RWPE1 (cell line): Measurements from ENCODE around the gene TUBB4B.

Source experiments
- CTCF ChIA-PET: fragments of 350-600 bp; sonication (Branson Sonifier 250); formaldehyde crosslinking; extraction: SDS; loops from one replicate; lab custom pipeline; 2021; lab: Yijun Ruan, JAX
- POLR2A ChIA-PET: fragments of 400-600 bp; formaldehyde crosslinking; extraction: SDS; loops from one replicate; lab custom pipeline; 2020; ENCODE audit warnings: antibody characterized with exemption; ENCODE audit not compliant: low non-redundant PET; lab: Yijun Ruan, JAX
- DNase-seq: peaks from one replicate; pipeline ENCODE4 v3.0.0; 2012; ENCODE audit warnings: low spot score
- H3K27ac ChIP-seq: fragments of 450-650 bp; 2 replicates; pipeline ENCODE4 v1.5.1; 2017
- CTCF ChIP-seq: fragments of 450-650 bp; conservative IDR thresholded peaks from 2 replicates; pipeline ENCODE4 v1.5.1; 2017; ENCODE audit warnings: low read depth, mild to moderate bottlenecking

TUBB4B gene

GRCh38 chr9:137262909-137263285 is 21.8 kb downstream of the TUBB4B start:
- POLR2A ChIA-PET: no interaction called here
- TF ChIP-seq CTCF: no peak

GRCh38 chr9:137263506-137263905 is 22.4 kb downstream of the TUBB4B start:
- TF ChIP-seq CTCF: no peak
- ChIA-PET CTCF (interaction anchor here (3.3 kb wide), 1 partner anchor 27 kb away, joined by 12 read pairs; no protein-coding TSS in a partner anchor), POLR2A (no interaction called here)
- DNase-seq: no peak
- peak overlapping the region; percentile 94 for H3K27ac ChIP-seq

More at GRCh38 chr9:137262909-137263285, 21.8 kb downstream of the TUBB4B start:
- CTCF ChIA-PET: interaction anchor here (0.6 to 3.3 kb wide), 3 partner anchors 10 to 182 kb away, joined by 4 to 12 read pairs (median 4); no protein-coding TSS in a partner anchor
- peak overlapping the region; percentile 29 for H3K27ac ChIP-seq
- no peak for DNase-seq

GRCh38 chr9:137264067-137264466 is 23.0 kb downstream of the TUBB4B start:
- H3K27ac ChIP-seq: peak overlapping the region; percentile 94
- no peak for TF ChIP-seq CTCF
- POLR2A ChIA-PET: no interaction called here
- no peak for DNase-seq
- CTCF ChIA-PET: interaction anchor here (3.3 kb wide), 1 partner anchor 27 kb away, joined by 12 read pairs; no protein-coding TSS in a partner anchor

- TF ChIP-seq CTCF: no peak
- H3K27ac ChIP-seq: peak overlapping the region; percentile 94
- ChIA-PET CTCF (interaction anchor here (1.3 kb wide), 1 partner anchor 9 kb away, joined by 4 read pairs; no protein-coding TSS in a partner anchor), POLR2A (no interaction called here)
- DNase-seq: no peak
Observed at GRCh38 chr9:137265496-137266161, 24.5 kb downstream of the TUBB4B start.

GRCh38 chr9:137266162-137266527 is 25.1 kb downstream of the TUBB4B start:
- peak overlapping the region; percentile 94 for H3K27ac ChIP-seq
- no peak for TF ChIP-seq CTCF
- ChIA-PET POLR2A (no interaction called here), CTCF (interaction anchor here (1.3 kb wide), 1 partner anchor 10 kb away, joined by 4 read pairs; no protein-coding TSS in a partner anchor)
- no peak for DNase-seq

GRCh38 chr9:137266585-137267453 is 25.7 kb downstream of the TUBB4B start:
- peak overlapping the region; percentile 94 for H3K27ac ChIP-seq
- ChIA-PET POLR2A (interaction anchor here (0.6 kb wide), 1 partner anchor 12 kb away, joined by 3 read pairs; no protein-coding TSS in a partner anchor), CTCF (interaction anchor here (1.3 kb wide), 1 partner anchor 10 kb away, joined by 4 read pairs; no protein-coding TSS in a partner anchor)
- no peak for TF ChIP-seq CTCF
- no peak for DNase-seq
